ENCODE results near the gene E2F2. TPM values are rescaled to one million over a fixed set of nuclear protein-coding genes. Genes with fewer than 3 reads are reported as not detected.

Gene E2F2
- polyA plus RNA-seq, 1 donor (not counting 4 experiments of a cell fraction or from before 2014, with no cell fraction given) = 0.05 TPM

DNA sequence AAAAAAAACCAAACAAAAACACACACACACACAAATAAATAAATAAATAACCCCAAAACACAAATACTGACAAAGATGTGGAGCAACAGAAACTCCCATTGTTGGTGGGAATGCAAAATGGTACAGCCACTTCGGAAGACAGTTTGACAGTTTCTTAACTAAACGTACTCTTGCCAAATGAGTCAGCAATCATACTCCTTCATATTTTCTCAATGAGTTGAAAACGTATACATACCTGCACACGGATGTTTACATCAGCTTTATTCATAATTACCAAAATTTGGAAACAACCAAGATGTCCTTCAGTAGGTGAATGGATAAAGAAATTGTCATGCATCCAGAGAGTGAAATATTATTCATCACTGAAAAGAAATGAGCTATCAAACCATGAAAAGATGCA is 70.5 kb downstream of the E2F2 start:
- no peaks in the 10 kb centered on the region for H4K20me1 ChIP-seq (ENCODE audit: control insufficient read depth, extremely low read depth, insufficient read depth, low read length)
- H3K79me2 ChIP-seq (ENCODE audit: control insufficient read depth, insufficient read depth, low read length) = no peaks in the 10 kb centered on the region
- no peak overlapping the region for H3K9ac ChIP-seq (ENCODE audit: control insufficient read depth, extremely low read depth, insufficient read depth, low read length)
- no peaks in the 10 kb centered on the region for H3K36me3 ChIP-seq (ENCODE audit: control insufficient read depth in 2 of 2, extremely low read depth in 1 of 2, insufficient read depth in 2 of 2, low read length in 2 of 2)
- dilution Hi-C loops (cut with MboI; ENCODE audit: extremely low pct_ligation_motif_present, low sequenced_read_pairs) = no loop called here
- FAIRE-seq = peak; percentile 87
- no peak for DNase-seq (ENCODE audit: low read depth, low spot score)
- H3K4me1 ChIP-seq (ENCODE audit: control insufficient read depth, extremely low read depth, insufficient read depth, low read length) = peaks cover 28% of the 10 kb centered on the region
- no peak overlapping the region for H3K4me3 ChIP-seq (ENCODE audit: control insufficient read depth in 2 of 3, extremely low read depth in 1 of 3, insufficient read depth in 2 of 3, low read depth in 1 of 3, low read length in 3 of 3)
- H2AFZ ChIP-seq (ENCODE audit: control insufficient read depth, low read length) = no peak overlapping the region
- no peaks in the 10 kb centered on the region for H3K9me3 ChIP-seq (ENCODE audit: control insufficient read depth, low read depth, low read length)
- H3K27me3 ChIP-seq (ENCODE audit: control insufficient read depth, extremely low read depth, insufficient read depth, low read length) = peaks cover 12% of the 10 kb centered on the region
- no peak overlapping the region for H3K27ac ChIP-seq (ENCODE audit: control insufficient read depth, insufficient read depth, low read length)
- no peak for TF ChIP-seq CTCF (optimal IDR thresholded peaks at IDR 0.05 in 1 of 3, IDR thresholded peaks at IDR 0.05 in 1 of 3, conservative IDR thresholded peaks at IDR 0.05 in 1 of 3; ENCODE audit: extremely low read depth in 1 of 3, insufficient read depth in 2 of 3, low read length in 3 of 3)
- TF ChIP-seq EZH2 (IDR thresholded peaks at IDR 0.05; ENCODE audit: low read length) = no peak
- H3K4me2 ChIP-seq (ENCODE audit: control insufficient read depth, extremely low read depth, insufficient read depth, low read depth, low read length) = peak overlapping the region; percentile 2
- H3K9me1 ChIP-seq (ENCODE audit: control insufficient read depth, extremely low read depth, insufficient read depth, low read length) = peaks cover 3% of the 10 kb centered on the region

DNA sequence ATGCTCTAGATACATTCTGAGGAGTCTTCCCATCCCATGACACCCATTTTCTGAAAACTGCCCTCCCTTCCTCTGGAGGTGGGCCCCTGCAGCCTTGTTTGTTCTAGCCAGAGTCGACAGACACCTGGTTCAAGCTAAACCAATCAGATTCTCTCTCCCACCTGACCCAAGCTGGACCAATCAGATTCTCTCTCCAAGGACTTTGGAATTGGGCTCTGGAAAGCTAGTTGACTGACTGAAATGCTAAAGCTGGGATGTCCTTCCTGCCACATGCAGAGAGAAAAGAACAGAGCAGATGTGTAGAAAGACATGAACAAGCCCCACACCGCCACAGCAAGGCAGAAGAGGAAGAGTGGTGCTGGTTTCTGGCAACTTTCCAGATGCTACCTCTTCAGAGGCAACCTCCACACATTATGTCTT is 71.7 kb downstream of the E2F2 start:
- Histone ChIP-seq H3K4me2 (ENCODE audit: control insufficient read depth, extremely low read depth, insufficient read depth, low read depth, low read length) (no peak overlapping the region), H2AFZ (ENCODE audit: control insufficient read depth, low read length) (no peak overlapping the region), H3K9me3 (ENCODE audit: control insufficient read depth, low read depth, low read length) (no peaks in the 10 kb centered on the region), H4K20me1 (ENCODE audit: control insufficient read depth, extremely low read depth, insufficient read depth, low read length) (no peaks in the 10 kb centered on the region), H3K9ac (ENCODE audit: control insufficient read depth, extremely low read depth, insufficient read depth, low read length) (no peak overlapping the region), H3K79me2 (ENCODE audit: control insufficient read depth, insufficient read depth, low read length) (no peaks in the 10 kb centered on the region), H3K27me3 (ENCODE audit: control insufficient read depth, extremely low read depth, insufficient read depth, low read length) (peaks cover 22% of the 10 kb centered on the region), H3K4me1 (ENCODE audit: control insufficient read depth, extremely low read depth, insufficient read depth, low read length) (peaks cover 36% of the 10 kb centered on the region), H3K27ac (ENCODE audit: control insufficient read depth, insufficient read depth, low read length) (no peak overlapping the region), H3K9me1 (ENCODE audit: control insufficient read depth, extremely low read depth, insufficient read depth, low read length) (peaks cover 3% of the 10 kb centered on the region), H3K36me3 (ENCODE audit: control insufficient read depth in 2 of 2, extremely low read depth in 1 of 2, insufficient read depth in 2 of 2, low read length in 2 of 2) (peaks cover 0 to 2% of the 10 kb centered on the region in 2 experiments), H3K4me3 (ENCODE audit: control insufficient read depth in 2 of 3, extremely low read depth in 1 of 3, insufficient read depth in 2 of 3, low read depth in 1 of 3, low read length in 3 of 3) (no peak overlapping the region)
- no peak for TF ChIP-seq EZH2 (IDR thresholded peaks at IDR 0.05; ENCODE audit: low read length)
- no peak for TF ChIP-seq CTCF (optimal IDR thresholded peaks at IDR 0.05 in 1 of 3, IDR thresholded peaks at IDR 0.05 in 1 of 3, conservative IDR thresholded peaks at IDR 0.05 in 1 of 3; ENCODE audit: extremely low read depth in 1 of 3, insufficient read depth in 2 of 3, low read length in 3 of 3)
- dilution Hi-C loops (cut with MboI; ENCODE audit: extremely low pct_ligation_motif_present, low sequenced_read_pairs) = no loop called here
- DNase-seq (ENCODE audit: low read depth, low spot score) (no peak), FAIRE-seq (no peak)

Other genes starting within 250 kb of the E2F2 start
- gene HNRNPR, start 186.9 kb downstream of the E2F2 start, polyA plus RNA-seq = 86.2 to 169 TPM (median 129 TPM) in 3 replicates
- gene ZNF436, start 161.4 kb downstream of the E2F2 start, polyA plus RNA-seq = 8.9 to 12.6 TPM (median 11.6 TPM) in 3 replicates
- gene TCEA3, start 106.5 kb downstream of the E2F2 start, polyA plus RNA-seq = 0.18 to 0.63 TPM (median 0.38 TPM) in 3 replicates
- 6.4 to 22.6 TPM (median 11.4 TPM) in 3 replicates for gene ASAP3, start 47.1 kb downstream of the E2F2 start, polyA plus RNA-seq
- 12.7 to 62.4 TPM (median 38.0 TPM) in 3 replicates for gene ID3, start 28.3 kb upstream of the E2F2 start, polyA plus RNA-seq
- gene RPL11, start 160.6 kb upstream of the E2F2 start, polyA plus RNA-seq = 1,640 to 2,447 TPM (median 1,913 TPM) in 3 replicates
- gene ELOA, start 212.2 kb upstream of the E2F2 start, polyA plus RNA-seq = 18.0 to 43.9 TPM (median 31.8 TPM) in 3 replicates
- 48.9 to 60.8 TPM (median 59.4 TPM) in 3 replicates for gene PITHD1, start 247.2 kb upstream of the E2F2 start, polyA plus RNA-seq

Data from keratinocyte (primary cell).